GM12801 (cell line): ENCODE results near the gene PLCL1.

Source experiments
- CTCF ChIP-seq: IDR thresholded peaks from one replicate; pipeline ENCODE4 v1.5.1; 2011; ENCODE audit warnings: control low read depth; ENCODE audit not compliant: insufficient read length; ENCODE audit errors: extremely low read depth

Gene PLCL1

GRCh38 chr2:197929008-197929885 lies 124.9 kb downstream of the PLCL1 start:
- no peak for TF ChIP-seq CTCF

GRCh38 chr2:197929886-197930227 lies 125.5 kb downstream of the PLCL1 start:
- no peak for TF ChIP-seq CTCF

GRCh38 chr2:197930570-197931278 lies 126.3 kb downstream of the PLCL1 start:
- TF ChIP-seq CTCF = no peak

GRCh38 chr2:197931661-197932312 lies 127.4 kb downstream of the PLCL1 start:
- no peak for TF ChIP-seq CTCF

- no peak for TF ChIP-seq CTCF
Measured at GRCh38 chr2:197932374-197932773, 128.0 kb downstream of the PLCL1 start.

- TF ChIP-seq CTCF = no peak
Measured at GRCh38 chr2:197934261-197934933, 130.0 kb downstream of the PLCL1 start.

- TF ChIP-seq CTCF = no peak
Measured at GRCh38 chr2:197934934-197935289, 130.5 kb downstream of the PLCL1 start.
